ENCODE results near the gene UBE2J2. TPM values are rescaled to one million over a fixed set of nuclear protein-coding genes. Genes with fewer than 3 reads are reported as not detected.

UBE2J2 gene
- total and polyA plus RNA-seq, 2 experiments from 2014 or later = 47.1 to 70.2 TPM

GRCh38 chr1:1218524-1219200 is 55.0 kb downstream of the UBE2J2 start (continued):
- TF ChIP-seq REST (IDR thresholded peaks at IDR 0.05; ENCODE audit: unreplicated experiment) (no peak), CREB1 (CRISPR knock-in tag; IDR thresholded peaks at IDR 0.05; ENCODE audit: low read depth) (no peak), JUNB (IDR thresholded peaks at IDR 0.05; ENCODE audit: unreplicated experiment) (no peak), NANOG (IDR thresholded peaks at IDR 0.05; ENCODE audit: borderline replicate concordance) (no peak), ZNF331 (CRISPR knock-in tag; IDR thresholded peaks at IDR 0.05; ENCODE audit: low read depth) (no peak), EZH2 (IDR thresholded peaks at IDR 0.05; ENCODE audit: low read depth, unreplicated experiment) (no peak), POLR2AphosphoS5 (IDR thresholded peaks at IDR 0.05; ENCODE audit: low read depth) (no peak), EZH2phosphoT487 (IDR thresholded peaks at IDR 0.05; ENCODE audit: unreplicated experiment) (no peak), STAT1 (IDR thresholded peaks at IDR 0.05; ENCODE audit: unreplicated experiment) (no peak), ZNF114 (CRISPR knock-in tag; IDR thresholded peaks at IDR 0.05) (no peak)

- no peak overlapping the region for H3K4me3 ChIP-seq
- Mint-ChIP-seq H3K27me3 (ENCODE audit: insufficient read depth, low read depth, poor library complexity) (peaks cover 11% of the 10 kb centered on the region), H3K9me3 (no peaks in the 10 kb centered on the region), H3K27ac (no peak overlapping the region), H3K4me3 (no peak overlapping the region), H3K4me1 (no peaks in the 10 kb centered on the region), H3K36me3 (ENCODE audit: low read depth) (peaks cover 25% of the 10 kb centered on the region)
- H3K79me2 ChIP-seq (replicated peaks; ENCODE audit: insufficient read depth) = no peaks in the 10 kb centered on the region
- no peak overlapping the region for H2AFZ ChIP-seq
- TF ChIP-seq ZNF114 (CRISPR knock-in tag; IDR thresholded peaks at IDR 0.05) (no peak), REST (IDR thresholded peaks at IDR 0.05; ENCODE audit: unreplicated experiment) (no peak), EZH2 (IDR thresholded peaks at IDR 0.05; ENCODE audit: low read depth, unreplicated experiment) (no peak), ETS1 (IDR thresholded peaks at IDR 0.05) (no peak)
- H3K4me1 ChIP-seq (ENCODE audit: insufficient read depth) = no peaks in the 10 kb centered on the region
- no peaks in the 10 kb centered on the region; the same call in 1 of the 2 replicates for H4K20me1 ChIP-seq (replicated peaks; ENCODE audit: insufficient read depth)
- H3K27ac ChIP-seq (ENCODE audit: low read depth) = no peak overlapping the region
- no peaks in the 10 kb centered on the region for H3K9me2 ChIP-seq (ENCODE audit: insufficient read depth)
- H3K36me3 ChIP-seq (ENCODE audit: insufficient read depth) = peaks cover 4% of the 10 kb centered on the region; the same call in 1 of the 2 replicates
- DNase-seq (ENCODE audit: low spot score) = no peak
- H3F3A ChIP-seq (replicated peaks; ENCODE audit: low read depth) = no peaks in the 10 kb centered on the region
- no peaks in the 10 kb centered on the region for H3K27me3 ChIP-seq (ENCODE audit: insufficient read depth)
- no peak for ATAC-seq
- H3K4me2 ChIP-seq = no peak overlapping the region
Measured at GRCh38 chr1:1217621-1218523, 55.8 kb downstream of the UBE2J2 start.

Measured in GM23338 (cell line).